A549 (cell line): ENCODE results near the gene CCDC136. TPM values are rescaled to one million over a fixed set of nuclear protein-coding genes. Genes with fewer than 3 reads are reported as not detected.

Experiments
- ATAC-seq, 2 experiments: fragments of 200-7000 bp in 1 of 2; fragments of >200 bp in 1 of 2; cut with Nextera tagmentation in 1 of 2; cut with Tn5 transposase in 1 of 2; 3 replicates each; pipeline versions ENCODE4 v1.8.0 to v1.9.1; 2018 to 2020; ENCODE audit warnings: mild to moderate bottlenecking in 1 of 2, moderate library complexity in 1 of 2
- CTCF ChIA-PET: fragments of 300-600 bp; sonication (Branson Sonifier 250); formaldehyde crosslinking; extraction: SDS; loops from one replicate; lab custom pipeline; 2021; ENCODE audit warnings: antibody characterized with exemption, inconsistent platforms; lab: Yijun Ruan, JAX
- POLR2A ChIA-PET: fragments of 350-600 bp; formaldehyde crosslinking; extraction: SDS; loops from one replicate; lab custom pipeline; 2021; ENCODE audit warnings: antibody characterized with exemption, inconsistent platforms; lab: Yijun Ruan, JAX
- DNase-seq, 2 experiments: peaks; one replicate each; pipeline versions ENCODE4 v3.0.0 to v3.0.0-alpha.2; 2011 to 2016; ENCODE audit warnings: low read depth in 1 of 2, low spot score in 1 of 2
- FAIRE-seq: peaks from 2 replicates; lab custom pipeline; 2011; peaks lifted over from hg19 to GRCh38; lab: Jason Lieb, UNC
- H3K27ac ChIP-seq, 2 experiments: fragments of >200 bp; sonication (Bioruptor Twin); formaldehyde crosslinking; 3 replicates each; pipeline ENCODE4 v1.5.1; 2016 to 2017
- H3K4me1 ChIP-seq: fragments of >200 bp; sonication (Bioruptor Twin); formaldehyde crosslinking; 3 replicates; pipeline ENCODE4 v1.6.1; 2016
- H3K4me2 ChIP-seq: fragments of >200 bp; sonication (Bioruptor Twin); formaldehyde crosslinking; 3 replicates; pipeline ENCODE4 v1.6.1; 2016
- H3K4me3 ChIP-seq: fragments of >200 bp; sonication (Bioruptor Twin); formaldehyde crosslinking; 3 replicates; pipeline ENCODE4 v1.5.1; 2016
- H3K9me3 ChIP-seq: fragments of >200 bp; sonication (Bioruptor Twin); formaldehyde crosslinking; 3 replicates; pipeline ENCODE4 v1.6.1; 2016
- ATOH8 ChIP-seq: fragments of 250-450 bp; sonication (Bioruptor Pico); IDR thresholded peaks from 2 replicates; pipeline ENCODE4 v1.5.0; 2020; ENCODE audit warnings: low read depth, mild to moderate bottlenecking, moderate library complexity
- BCL3 ChIP-seq: fragments of >200 bp; sonication (Bioruptor Twin); formaldehyde crosslinking; IDR thresholded peaks from 3 replicates; pipeline ENCODE4 v1.6.1; 2016
- CBX2 ChIP-seq: fragments of 200-600 bp; sonication (generic); IDR thresholded peaks from 2 replicates; pipeline ENCODE4 v1.6.1; 2016; ENCODE audit warnings: low read depth, mild to moderate bottlenecking, borderline replicate concordance
- CHD4 ChIP-seq: fragments of 200-600 bp; sonication (generic); IDR thresholded peaks from 2 replicates; pipeline ENCODE4 v1.6.1; 2016; ENCODE audit warnings: antibody characterized with exemption, mild to moderate bottlenecking, borderline replicate concordance
- EHF ChIP-seq: fragments of 250-450 bp; sonication (Bioruptor Pico); IDR thresholded peaks from 2 replicates; pipeline ENCODE4 v1.5.0; 2020; ENCODE audit warnings: mild to moderate bottlenecking
- ELK1 ChIP-seq: fragments of 150-350 bp; IDR thresholded peaks from 2 replicates; pipeline ENCODE4 v1.6.1; 2014; ENCODE audit warnings: low read depth, mild to moderate bottlenecking, low read length
- ESRRA ChIP-seq: fragments of 150-350 bp; IDR thresholded peaks from 2 replicates; pipeline ENCODE4 v1.6.1; 2014; ENCODE audit warnings: mild to moderate bottlenecking, low read length, borderline replicate concordance
- FOSB ChIP-seq: fragments of 250-450 bp; sonication (Bioruptor Pico); IDR thresholded peaks from 2 replicates; pipeline ENCODE4 v1.5.0; 2020; ENCODE audit warnings: mild to moderate bottlenecking, moderate library complexity
- FOSL2 ChIP-seq, 2 experiments: fragments of 450-650 bp in 1 of 2; fragments of >200 bp in 1 of 2; sonication (Bioruptor Twin) in 1 of 2; formaldehyde crosslinking; IDR thresholded peaks; 2 replicates each; pipeline versions ENCODE4 v1.5.0 to v1.6.1; 2016 to 2020; ENCODE audit warnings: mild to moderate bottlenecking in 1 of 2, moderate library complexity in 1 of 2
- FOXS1 ChIP-seq: fragments of 250-450 bp; sonication (Bioruptor Pico); IDR thresholded peaks from 2 replicates; pipeline ENCODE4 v1.5.0; 2020; ENCODE audit warnings: mild to moderate bottlenecking, moderate library complexity
- GATA3 ChIP-seq: IDR thresholded peaks from 2 replicates; pipeline ENCODE4 v1.6.1; 2012; ENCODE audit warnings: borderline replicate concordance
- HEYL ChIP-seq: fragments of 250-450 bp; sonication (Bioruptor Pico); IDR thresholded peaks from 2 replicates; pipeline ENCODE4 v1.8.0; 2021; ENCODE audit warnings: mild to moderate bottlenecking, moderate library complexity
- HMGXB4 ChIP-seq: fragments of 250-450 bp; sonication (Bioruptor Pico); IDR thresholded peaks from 2 replicates; pipeline ENCODE4 v1.5.0; 2021; ENCODE audit warnings: mild to moderate bottlenecking, moderate library complexity, borderline replicate concordance
- HOXA7 ChIP-seq: fragments of 250-450 bp; sonication (Bioruptor Pico); IDR thresholded peaks from 2 replicates; pipeline ENCODE4 v1.5.0; 2020; ENCODE audit warnings: mild to moderate bottlenecking, moderate library complexity
- HOXB13 ChIP-seq: fragments of 250-450 bp; sonication (Bioruptor Pico); IDR thresholded peaks from 2 replicates; pipeline ENCODE4 v1.5.0; 2020; ENCODE audit warnings: low read depth, mild to moderate bottlenecking, moderate library complexity
- JUN ChIP-seq, 2 experiments: fragments of >200 bp; sonication (Bioruptor Twin); formaldehyde crosslinking; IDR thresholded peaks; 2 replicates in 1 of 2; 3 replicates in 1 of 2; pipeline ENCODE4 v1.6.1; 2016 to 2017
- JUNB ChIP-seq: fragments of >200 bp; sonication (Bioruptor Twin); formaldehyde crosslinking; IDR thresholded peaks from 2 replicates; pipeline ENCODE4 v1.6.1; 2016
- KDM1A ChIP-seq: fragments of 200-600 bp; sonication (generic); IDR thresholded peaks from 2 replicates; pipeline ENCODE4 v1.6.1; 2016; ENCODE audit warnings: low read depth, mild to moderate bottlenecking
- MYC ChIP-seq: IDR thresholded peaks from 2 replicates; pipeline ENCODE4 v1.6.1; 2012; ENCODE audit warnings: mild to moderate bottlenecking, inconsistent platforms, low read length, improper control_type of control experiment, borderline replicate concordance
- NFE2L2 ChIP-seq: fragments of 150-350 bp; conservative IDR thresholded peaks from 2 replicates; pipeline ENCODE4 v1.6.1; 2014; ENCODE audit warnings: low read length
- POLR2AphosphoS2 ChIP-seq: conservative IDR thresholded peaks from 2 replicates; pipeline ENCODE4 v1.6.1; 2012; ENCODE audit warnings: low read length, improper control_type of control experiment, inconsistent platforms
- RAD21 ChIP-seq, 2 experiments: fragments of >200 bp in 1 of 2; sonication (Bioruptor Twin) in 1 of 2; formaldehyde crosslinking in 1 of 2; IDR thresholded peaks in 1 of 2; conservative IDR thresholded peaks in 1 of 2; 2 replicates in 1 of 2; 3 replicates in 1 of 2; pipeline ENCODE4 v1.6.1; 2012 to 2018; ENCODE audit warnings: inconsistent platforms in 1 of 2
- RCOR1 ChIP-seq: fragments of 150-350 bp; IDR thresholded peaks from 2 replicates; pipeline ENCODE4 v1.6.1; 2014; ENCODE audit warnings: antibody characterized with exemption, low read length, low read depth
- REST ChIP-seq: fragments of 200-600 bp; sonication (generic); IDR thresholded peaks from 2 replicates; pipeline ENCODE4 v1.6.1; 2016; ENCODE audit warnings: antibody characterized with exemption, mild to moderate bottlenecking, moderate library complexity
- RNF2 ChIP-seq: fragments of 200-600 bp; sonication (generic); IDR thresholded peaks from 2 replicates; pipeline ENCODE4 v1.6.1; 2016; ENCODE audit warnings: low read depth, mild to moderate bottlenecking, antibody characterized with exemption, moderate library complexity, borderline replicate concordance
- SMC3 ChIP-seq: fragments of >200 bp; sonication (Bioruptor Twin); formaldehyde crosslinking; IDR thresholded peaks from 3 replicates; pipeline ENCODE4 v1.6.1; 2018; ENCODE audit warnings: inconsistent platforms
- SREBF2 ChIP-seq: fragments of 450-650 bp; IDR thresholded peaks from 2 replicates; pipeline ENCODE4 v1.6.1; 2014; ENCODE audit warnings: mild to moderate bottlenecking, moderate library complexity
- TFCP2L1 ChIP-seq: fragments of 250-450 bp; sonication (Bioruptor Pico); IDR thresholded peaks from 2 replicates; pipeline ENCODE4 v1.5.0; 2021; ENCODE audit warnings: mild to moderate bottlenecking
- ZC3H11A ChIP-seq: fragments of 450-650 bp; IDR thresholded peaks from 2 replicates; pipeline ENCODE4 v1.6.1; 2014; ENCODE audit warnings: antibody characterized with exemption, mild to moderate bottlenecking
- WGBS: methylation state at CpG from one replicate; pipeline ENCODE4 v1.1.6; 2017; ENCODE audit errors: missing lambda C conversion rate; 5-methylcytosine and 5-hydroxymethylcytosine counted together
- polyA plus RNA-seq, 4 experiments: library from polyadenylated mRNA; depleted of rRNA in 3 of 4; stranded (reverse); fragments of >200 nt; fragmentation: RNase III in 1 of 4; extraction: RNeasy Plus Mini Kit Qiagen cat#74134 plus additional on column Dnase treatment in 1 of 4; gene quantifications; 2 replicates in 3 of 4; 3 replicates in 1 of 4; pipeline ENCODE4 v1.2.3, GENCODE V29; 2011 to 2017

CCDC136 gene
- polyA plus RNA-seq, 2 of the 4 experiments (the other 2 are of a cell fraction), result 4.7 to 5.4 TPM

- Histone ChIP-seq H3K9me3 (no peaks in the 10 kb centered on the region), H3K4me2 (no peak overlapping the region), H3K4me1 (no peaks in the 10 kb centered on the region), H3K4me3 (no peak overlapping the region), H3K27ac (no peak overlapping the region)
- TF ChIP-seq HOXB13 (no peak), JUN (IDR thresholded peaks at IDR 0.05) (no peak), ATOH8 (CRISPR knock-in tag) (no peak), ELK1 (no peak), HOXA7 (no peak), KDM1A (no peak), GATA3 (no peak), ZC3H11A (no peak), SMC3 (no peak), SREBF2 (no peak), TFCP2L1 (CRISPR knock-in tag) (no peak), FOXS1 (CRISPR knock-in tag) (no peak), BCL3 (no peak), RCOR1 (no peak), ESRRA (no peak), POLR2AphosphoS2 (no peak), JUNB (no peak)
- 95% methylated on average over 4 of the region's 4 CpGs for WGBS
- peak in 1 of 2 experiments; percentile 18; a peak in 1 of 6 replicates for ATAC-seq
- no peak for FAIRE-seq
- POLR2A ChIA-PET, result no interaction called here
- DNase-seq, result no peak
- CTCF ChIA-PET, result interaction anchor here (1.0 kb wide), 1 partner anchor 61 kb away, joined by 3 read pairs; no protein-coding TSS in a partner anchor
Observed at GRCh38 chr7:128821724-128822123, 30.0 kb downstream of the CCDC136 start.

GRCh38 chr7:128826512-128826911 is 34.7 kb downstream of the CCDC136 start:
- ChIA-PET CTCF (interaction anchor here (1.0 to 2.0 kb wide), 4 partner anchors 17 to 57 kb away, joined by 3 to 6 read pairs (median 3); no protein-coding TSS in a partner anchor), POLR2A (no interaction called here)
- Histone ChIP-seq H3K9me3 (no peaks in the 10 kb centered on the region), H3K4me3 (no peak overlapping the region), H3K4me2 (no peak overlapping the region), H3K4me1 (peaks cover 29% of the 10 kb centered on the region), H3K27ac (no peak overlapping the region; a peak in 2 of 6 replicates)
- FAIRE-seq (no peak), ATAC-seq (no peak), DNase-seq (no peak)
- TF ChIP-seq TFCP2L1 (CRISPR knock-in tag) (no peak), HMGXB4 (CRISPR knock-in tag) (no peak), REST (no peak), GATA3 (no peak), NFE2L2 (no peak), MYC (no peak), HEYL (CRISPR knock-in tag) (no peak), RAD21 (conservative IDR thresholded peaks at IDR 0.05 in 1 of 2, IDR thresholded peaks at IDR 0.05 in 1 of 2) (no peak), EHF (CRISPR knock-in tag) (no peak), FOSL2 (IDR thresholded peaks at IDR 0.05) (no peak), FOSL2 (CRISPR knock-in tag; IDR thresholded peaks at IDR 0.05) (no peak), CHD4 (no peak), CBX2 (no peak), JUN (IDR thresholded peaks at IDR 0.05) (no peak), RNF2 (no peak), FOSB (CRISPR knock-in tag) (no peak), SREBF2 (no peak)
- 82% methylated on average over 4 of the region's 4 CpGs for WGBS
